ENCODE measurements around the gene FER.
"Not testable (repeated sequence)": the region's sequence is repeated elsewhere in the genome, so short reads cannot be mapped to it uniquely, and the experiment has no call there.

FER gene

DNA sequence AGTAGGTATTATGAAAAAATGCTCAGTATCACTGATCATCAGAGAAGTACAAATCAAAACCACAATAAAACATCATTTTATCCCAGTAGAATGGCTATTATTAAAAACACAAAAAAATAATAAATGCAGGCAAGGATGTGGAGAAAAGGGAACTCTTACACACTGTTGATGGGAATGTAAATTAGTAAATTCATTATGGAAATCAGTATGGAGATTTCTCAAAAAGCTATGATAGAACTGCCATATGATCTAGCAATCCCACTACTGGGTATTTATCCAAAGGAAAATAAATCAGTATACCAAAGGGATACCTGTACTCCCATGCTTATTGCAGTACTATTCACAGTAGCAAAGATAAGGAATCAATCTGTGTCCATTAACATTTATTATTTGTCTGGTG is 209.6 kb downstream of the FER start:
- no peak for DNase-seq (ENCODE audit: low read depth)

GRCh38 chr5:108966910-108967309 is 219.2 kb downstream of the FER start:
- no peak for DNase-seq (ENCODE audit: low read depth)

DNA sequence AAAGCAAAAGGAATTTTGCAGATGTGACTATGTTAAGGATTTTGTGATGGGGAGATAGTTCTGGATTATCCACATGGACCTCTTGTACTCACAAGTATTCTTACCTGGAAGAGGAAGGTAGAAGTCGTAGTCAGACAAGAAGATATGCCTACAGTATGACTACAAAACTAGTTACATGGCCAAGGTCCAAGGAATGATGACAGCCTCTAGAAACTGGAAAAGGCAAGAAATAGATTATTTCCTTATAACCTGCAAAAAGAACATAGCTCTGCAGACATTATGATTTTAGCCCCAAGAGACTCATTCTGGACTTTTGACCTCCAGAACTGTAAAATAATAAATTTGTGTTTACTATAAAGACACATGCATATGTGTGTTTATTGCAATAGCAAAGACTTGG is 226.9 kb downstream of the FER start:
- DNase-seq (ENCODE audit: low read depth) = no peak

DNA sequence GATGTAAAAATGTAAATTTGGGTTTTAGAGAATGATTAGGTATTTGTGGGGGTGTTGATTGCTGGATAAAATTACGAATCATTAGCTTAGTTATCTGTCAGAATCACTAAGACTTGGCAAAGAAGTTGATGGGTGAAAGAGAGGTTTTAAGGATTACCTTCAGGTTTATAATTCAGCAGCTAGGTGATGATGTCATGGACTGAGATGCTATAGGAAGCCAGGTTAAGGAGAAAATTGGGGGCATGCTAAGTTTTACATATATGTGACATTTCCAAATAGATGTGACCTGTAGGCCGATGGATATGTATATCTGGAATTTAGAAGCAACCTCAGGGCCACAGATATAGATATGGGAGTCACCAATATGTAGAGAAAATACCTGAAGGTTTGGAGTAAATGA is 228.0 kb downstream of the FER start:
- no peak for DNase-seq (ENCODE audit: low read depth)

GRCh38 chr5:108983461-108984092 is 235.9 kb downstream of the FER start:
- peak; percentile 55 for DNase-seq (ENCODE audit: low read depth)

GRCh38 chr5:108989761-108990392 is 242.2 kb downstream of the FER start:
- peak; percentile 48 for DNase-seq (ENCODE audit: low read depth)

DNA sequence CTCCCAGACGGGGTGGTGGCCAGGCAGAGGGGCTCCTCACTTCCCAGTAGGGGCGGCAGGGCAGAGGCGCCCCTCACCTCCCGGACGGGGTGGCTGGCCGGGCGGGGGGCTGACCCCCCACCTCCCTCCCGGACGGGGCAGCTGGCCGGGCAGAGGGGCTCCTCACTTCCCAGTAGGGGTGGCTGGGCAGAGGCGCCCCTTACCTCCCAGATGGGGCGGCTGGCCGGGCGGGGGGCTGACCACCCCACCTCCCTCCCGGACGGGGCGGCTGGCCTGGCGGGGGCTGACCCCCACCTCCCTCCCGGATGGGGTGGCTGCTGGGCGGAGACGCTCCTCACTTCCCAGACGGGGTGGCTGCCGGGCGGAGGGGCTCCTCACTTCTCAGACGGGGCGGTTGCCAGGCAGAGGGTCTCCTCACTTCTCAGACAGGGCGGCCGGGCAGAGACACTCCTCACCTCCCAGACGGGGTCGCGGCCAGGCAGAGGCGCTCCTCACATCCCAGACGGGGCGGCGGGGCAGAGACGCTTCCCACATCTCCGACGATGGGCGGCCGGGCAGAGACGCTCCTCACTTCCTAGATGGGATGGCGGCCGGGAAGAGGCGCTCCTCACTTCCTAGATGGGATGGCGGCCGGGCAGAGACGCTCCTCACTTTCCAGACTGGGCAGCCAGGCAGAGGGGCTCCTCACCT is 244.8 kb downstream of the FER start:
- not testable (repeated sequence) for DNase-seq (ENCODE audit: low read depth)

DNA sequence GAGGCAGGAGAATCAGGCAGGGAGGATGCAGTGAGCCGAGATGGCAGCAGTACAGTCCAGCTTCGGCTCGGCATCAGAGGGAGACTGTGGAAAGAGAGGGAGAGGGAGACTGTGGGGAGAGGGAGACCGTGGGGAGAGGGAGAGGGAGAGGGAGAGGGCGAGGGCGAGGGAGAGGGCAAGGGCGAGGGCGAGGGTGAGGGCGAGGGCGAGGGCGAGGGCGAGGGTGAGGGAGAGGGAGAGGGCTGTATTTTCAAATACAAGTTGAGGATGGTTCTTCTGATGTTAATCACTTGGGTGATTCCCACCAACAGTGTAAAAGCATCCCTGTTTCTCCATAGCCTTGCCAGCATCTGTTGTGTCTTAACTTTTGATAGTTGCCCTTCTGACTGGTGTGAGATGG is 245.7 kb downstream of the FER start:
- DNase-seq (ENCODE audit: low read depth) = not testable (repeated sequence)

- no peak for DNase-seq (ENCODE audit: low read depth)
Observed at GRCh38 chr5:108997720-108998119, 250.0 kb downstream of the FER start.

DNA sequence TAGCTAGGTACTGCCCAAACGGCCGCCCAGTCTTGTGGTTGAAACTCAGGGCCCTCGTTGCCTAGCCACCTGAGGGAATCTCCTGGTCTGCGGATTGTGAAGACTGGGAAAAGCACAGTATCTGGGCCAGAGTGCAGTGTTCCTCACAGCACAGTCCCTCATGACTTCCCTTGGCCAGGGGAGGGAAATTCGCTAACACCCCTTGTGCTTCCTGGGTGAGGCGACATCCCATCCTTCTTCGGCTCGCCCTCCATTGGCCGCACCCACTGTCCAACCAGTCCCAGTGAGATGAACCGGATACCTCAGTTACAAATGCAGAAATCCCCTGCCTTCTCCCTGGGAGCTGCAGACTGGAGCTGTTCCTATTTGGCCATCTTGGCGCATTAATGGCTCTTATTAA is 250.5 kb downstream of the FER start:
- no peak for DNase-seq (ENCODE audit: low read depth)

GRCh38 chr5:109003928-109004327 is 256.2 kb downstream of the FER start:
- peak; percentile 18 for DNase-seq (ENCODE audit: low read depth)

DNA sequence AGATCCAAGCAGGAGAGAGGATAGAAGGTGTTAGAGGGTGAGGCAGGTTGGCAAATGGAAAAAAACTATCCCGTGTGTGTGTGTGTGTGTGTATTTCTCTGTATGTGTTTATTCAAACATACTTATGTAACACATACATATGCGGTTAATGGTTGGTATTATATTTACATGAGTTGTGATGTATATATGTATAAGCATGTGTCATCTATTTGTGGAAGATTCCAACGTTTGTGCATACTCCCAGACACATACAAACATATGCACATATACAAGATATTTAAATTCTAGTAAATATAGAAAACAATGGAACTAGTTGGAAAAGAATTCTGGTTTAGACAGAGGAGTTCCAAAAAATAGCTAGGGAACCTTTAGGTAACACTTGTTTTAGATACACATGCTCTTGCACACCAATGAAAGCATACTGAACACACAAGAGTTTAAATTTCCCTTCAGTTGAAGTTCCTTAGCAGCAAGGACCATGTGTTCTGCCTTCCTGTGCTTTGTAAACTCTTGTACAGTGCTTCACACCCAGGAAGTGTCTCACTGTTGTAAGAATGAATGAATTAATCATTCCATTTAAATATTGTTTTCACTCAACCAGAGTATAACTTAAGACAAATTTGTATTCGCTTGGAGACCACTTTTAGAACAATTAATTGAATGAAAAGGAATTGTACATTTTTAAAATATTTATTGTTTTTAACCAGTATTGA is 257.8 kb downstream of the FER start:
- DNase-seq (ENCODE audit: low read depth) = peak; percentile 10

DNA sequence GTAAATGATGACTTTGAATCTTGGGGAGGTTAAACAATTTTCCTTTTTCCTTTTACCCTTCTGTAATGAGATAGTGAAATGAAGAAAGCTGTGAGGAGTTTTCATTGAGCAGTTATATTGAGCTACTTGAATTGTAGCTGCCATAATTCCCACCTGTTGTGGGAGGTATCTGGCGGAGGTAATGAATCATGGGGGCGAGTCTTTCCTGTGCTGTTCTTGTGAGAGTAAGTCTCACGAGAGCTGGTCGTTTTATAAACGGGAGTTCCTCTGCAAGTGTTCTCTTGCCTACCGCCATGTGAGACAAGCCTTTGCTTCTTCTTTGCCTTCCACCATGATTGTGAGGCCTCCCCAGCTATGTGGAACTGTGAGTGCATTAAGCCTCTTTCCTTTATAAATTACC is 258.4 kb downstream of the FER start:
- no peak for DNase-seq (ENCODE audit: low read depth)

- peak; percentile 69 for DNase-seq (ENCODE audit: low read depth)
Observed at GRCh38 chr5:109016300-109016699, 268.6 kb downstream of the FER start.

GRCh38 chr5:109022056-109022455 is 274.4 kb downstream of the FER start:
- DNase-seq (ENCODE audit: low read depth) = no peak

- DNase-seq (ENCODE audit: low read depth) = not testable (repeated sequence)
Observed at GRCh38 chr5:109025729-109026128, 278.0 kb downstream of the FER start.

- no peak for DNase-seq (ENCODE audit: low read depth)
Observed at GRCh38 chr5:109027983-109028607, 280.4 kb downstream of the FER start.

GRCh38 chr5:109028608-109029299 is 281.1 kb downstream of the FER start:
- DNase-seq (ENCODE audit: low read depth) = peak; percentile 39

DNA sequence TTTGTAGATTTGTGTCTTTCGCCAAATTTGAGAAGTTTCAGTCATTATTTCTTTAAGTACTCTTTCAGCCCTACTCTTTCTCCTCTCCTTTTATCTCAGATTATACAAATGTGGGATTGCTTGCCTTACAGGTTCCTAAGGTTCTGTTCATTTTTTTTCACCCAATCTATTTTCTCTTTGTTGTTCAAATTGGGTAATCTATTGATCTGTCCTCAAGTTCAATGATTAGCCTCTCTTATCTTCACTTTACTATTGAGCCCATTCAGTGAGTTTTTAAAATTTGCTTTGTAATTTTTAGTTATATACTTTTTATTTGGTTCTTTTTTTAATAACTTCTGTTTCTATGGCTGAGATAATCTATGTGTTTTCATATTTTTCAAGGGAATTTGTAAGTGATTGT is 282.1 kb downstream of the FER start:
- DNase-seq (ENCODE audit: low read depth) = no peak

DNA sequence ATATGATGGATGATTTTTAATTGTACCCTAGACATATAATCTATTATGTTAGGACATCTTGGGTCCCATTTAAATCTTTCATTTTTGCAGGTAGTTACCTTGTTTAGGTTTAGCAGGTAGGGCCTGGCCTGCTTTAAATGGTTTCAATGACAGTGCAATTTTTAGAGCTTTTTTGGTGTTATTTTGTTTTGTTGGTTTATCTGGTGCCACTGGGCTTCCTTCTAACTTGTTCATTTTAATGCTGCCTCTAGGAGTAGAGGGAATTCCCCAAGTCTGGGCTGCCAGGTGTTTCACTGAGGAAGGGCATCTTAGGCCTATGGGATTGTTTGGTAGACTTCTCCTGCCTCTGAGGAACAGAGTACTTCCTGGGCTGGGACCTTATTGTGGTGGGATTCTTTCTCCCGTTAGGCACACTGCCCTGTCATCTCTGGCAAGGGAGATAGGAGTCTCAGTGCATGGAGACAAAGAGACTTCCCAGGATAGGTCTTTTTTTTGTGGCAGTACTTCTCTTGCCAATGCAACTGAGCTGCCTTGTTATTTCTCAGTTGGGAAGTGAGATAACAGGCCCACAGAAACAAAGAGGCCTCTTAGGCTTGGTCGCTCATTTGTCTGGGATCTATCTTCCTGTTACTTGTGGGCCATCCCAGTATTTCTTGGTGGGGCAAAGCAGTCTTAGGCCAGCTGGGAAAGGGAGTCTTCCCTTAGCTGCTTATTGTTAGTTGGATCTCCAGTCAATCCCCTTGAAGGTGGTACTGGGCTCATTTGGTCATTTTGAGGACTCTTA is 282.9 kb downstream of the FER start:
- no peak for DNase-seq (ENCODE audit: low read depth)

GRCh38 chr5:109034306-109034705 is 286.6 kb downstream of the FER start:
- no peak for DNase-seq (ENCODE audit: low read depth)
